Left lung (tissue), 10 donors: ENCODE measurements around the gene PSME3IP1. TPM values are rescaled to one million over a fixed set of nuclear protein-coding genes. Genes with fewer than 3 reads are reported as not detected.

ENCODE experiments used
- ATAC-seq: fragments of 200-7000 bp; cut with Tn5 transposase; one replicate; pipeline ENCODE4 v1.9.1; 2020; ENCODE audit warnings: moderate library complexity
- DNase-seq, 4 donors: peaks; one replicate each; pipeline ENCODE4 v3.0.0-alpha.2; 2013 to 2020
- H3K27ac ChIP-seq, 2 donors: fragments of 200-600 bp; sonication (generic) in 1 of 2; one replicate each; pipeline versions ENCODE4 v1.5.0 to v1.8.0; 2020 to 2021
- H3K27me3 ChIP-seq, 2 donors: fragments of 200-600 bp; sonication (generic) in 1 of 2; one replicate each; pipeline versions ENCODE4 v1.5.0 to v1.8.0; 2020 to 2021
- H3K36me3 ChIP-seq, 2 donors: fragments of 200-600 bp; sonication (generic) in 1 of 2; one replicate each; pipeline versions ENCODE4 v1.5.0 to v1.8.0; 2020 to 2021
- H3K4me1 ChIP-seq, 2 donors: fragments of 200-600 bp; one replicate each; pipeline ENCODE4 v1.8.0; 2021
- H3K4me3 ChIP-seq, 2 donors: fragments of 200-600 bp; sonication (generic) in 1 of 2; one replicate each; pipeline versions ENCODE4 v1.5.0 to v1.8.0; 2020 to 2021; ENCODE audit warnings: mild to moderate bottlenecking in 1 of 2
- H3K9me3 ChIP-seq, 2 donors: fragments of 200-600 bp; sonication (generic) in 1 of 2; one replicate each; pipeline versions ENCODE4 v1.5.0 to v1.8.0; 2020 to 2021
- intact Hi-C, 2 donors: fragments of 100-400 bp; cut with DNase I; formaldehyde crosslinking; loops; one replicate each; pipeline versions ENCODE4 v1.11.2 to v1.14.2; 2022
- polyA plus RNA-seq, 6 donors: library from polyadenylated mRNA; unstranded; fragments of 120-200 nt; gene quantifications; one replicate each; pipeline ENCODE4 v1.2.1, GENCODE V29; 2013; ENCODE audit not compliant: insufficient read length in 6 of 6
- total RNA-seq, 2 donors: library from RNA; stranded (reverse); fragmentation: NEBNext Ultra II Directional; extraction: Animal tissue kit (Norgen Biotek cat#: 25700); gene quantifications; one replicate each; pipeline ENCODE4 v1.2.1, GENCODE V29; 2021
- TF ChIP-seq, protein P1 (sequence below), 2 donors: fragments of 200-600 bp; sonication (generic) in 1 of 2; IDR thresholded peaks; one replicate each; pipeline versions ENCODE4 v1.5.0 to v1.8.0; 2021; ENCODE audit warnings: antibody characterized with exemption in 2 of 2
- donor health status: DM: no; HTN: yes; CAD: no.
- donor health status: DM: no; HTN: no; CAD: no.

The PSME3IP1 gene
- total and polyA plus RNA-seq, 8 donors = 53.1 to 123 (median 104) TPM

DNA sequence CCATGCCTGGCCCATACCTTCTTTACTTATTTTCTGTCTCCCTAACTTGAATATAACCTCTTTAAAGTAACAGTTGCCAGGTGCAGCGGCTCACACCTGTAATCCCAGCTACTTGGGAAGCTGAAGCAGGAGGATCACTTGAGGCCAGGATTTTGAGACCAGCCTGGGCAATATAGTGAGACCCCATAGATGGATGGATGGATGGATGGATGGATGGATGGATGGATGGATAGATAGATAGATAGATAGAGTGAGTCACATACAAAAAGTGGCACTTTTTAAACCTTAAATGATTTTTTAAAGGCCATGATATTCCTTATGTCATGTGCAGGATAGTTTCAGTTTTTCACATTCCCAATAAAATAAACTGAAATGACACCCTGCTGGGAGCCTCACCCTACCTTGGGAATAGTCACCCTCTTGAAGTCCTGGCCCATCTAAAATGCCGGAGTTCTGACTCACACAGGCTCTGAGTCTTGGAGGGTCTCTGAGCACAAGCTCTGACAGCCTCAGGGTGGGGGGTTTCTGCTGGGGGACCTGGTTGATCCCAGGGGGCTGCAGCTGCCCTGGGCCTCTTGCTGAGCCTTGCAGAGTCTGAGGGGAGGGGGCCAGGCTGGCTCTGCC lies 67.3 kb downstream of the PSME3IP1 start:
- peaks cover 0 to 95% of the 10 kb centered on the region in 2 donors for H3K36me3 ChIP-seq
- intact Hi-C loops = no loop called here

DNA sequence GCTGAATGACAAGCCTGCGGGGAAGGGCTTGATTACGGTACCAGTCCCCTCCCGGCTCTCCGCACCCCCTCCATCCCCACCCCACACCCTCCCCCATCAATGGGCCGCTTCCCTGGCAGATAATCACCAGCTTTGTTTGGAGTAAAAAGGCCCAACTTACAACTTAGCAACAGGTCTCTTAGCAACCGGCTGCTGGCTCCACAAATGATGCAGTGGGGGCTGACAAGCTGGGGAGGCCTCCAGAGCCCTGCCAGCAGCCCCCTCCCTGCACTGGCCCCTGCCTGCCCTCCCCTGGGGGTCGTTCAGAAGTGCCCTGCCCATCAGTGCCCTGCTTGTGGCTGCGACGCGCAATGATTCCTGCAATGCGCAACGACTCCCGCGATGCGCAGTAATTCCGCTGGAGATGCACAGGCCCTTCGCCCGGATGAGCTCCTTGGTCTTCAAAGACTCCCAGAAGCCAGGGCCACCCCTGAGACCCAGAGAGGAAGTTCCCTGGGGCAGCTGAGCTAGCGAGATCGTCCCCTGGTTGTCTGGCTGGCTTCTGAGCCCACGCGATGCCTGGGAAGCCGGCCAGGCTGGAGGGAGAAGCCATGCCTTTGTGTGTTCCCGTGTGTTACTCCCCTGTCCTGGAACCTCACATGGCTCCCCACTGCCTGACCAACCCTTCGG lies 70.2 kb downstream of the PSME3IP1 start:
- Histone ChIP-seq H3K4me1 (peaks cover 0 to 35% of the 10 kb centered on the region in 2 donors), H3K27me3 (no peaks in the 10 kb centered on the region), H3K27ac (peak overlapping the region; percentile 13 to 34), H3K36me3 (peaks cover 0 to 74% of the 10 kb centered on the region in 2 donors), H3K4me3 (no peak overlapping the region), H3K9me3 (no peaks in the 10 kb centered on the region)
- ATAC-seq (peak; percentile 43), DNase-seq (peak in 2 of 4 donors; percentile 61 to 90)
- intact Hi-C loops = no loop called here
- TF ChIP-seq, protein P1, sequence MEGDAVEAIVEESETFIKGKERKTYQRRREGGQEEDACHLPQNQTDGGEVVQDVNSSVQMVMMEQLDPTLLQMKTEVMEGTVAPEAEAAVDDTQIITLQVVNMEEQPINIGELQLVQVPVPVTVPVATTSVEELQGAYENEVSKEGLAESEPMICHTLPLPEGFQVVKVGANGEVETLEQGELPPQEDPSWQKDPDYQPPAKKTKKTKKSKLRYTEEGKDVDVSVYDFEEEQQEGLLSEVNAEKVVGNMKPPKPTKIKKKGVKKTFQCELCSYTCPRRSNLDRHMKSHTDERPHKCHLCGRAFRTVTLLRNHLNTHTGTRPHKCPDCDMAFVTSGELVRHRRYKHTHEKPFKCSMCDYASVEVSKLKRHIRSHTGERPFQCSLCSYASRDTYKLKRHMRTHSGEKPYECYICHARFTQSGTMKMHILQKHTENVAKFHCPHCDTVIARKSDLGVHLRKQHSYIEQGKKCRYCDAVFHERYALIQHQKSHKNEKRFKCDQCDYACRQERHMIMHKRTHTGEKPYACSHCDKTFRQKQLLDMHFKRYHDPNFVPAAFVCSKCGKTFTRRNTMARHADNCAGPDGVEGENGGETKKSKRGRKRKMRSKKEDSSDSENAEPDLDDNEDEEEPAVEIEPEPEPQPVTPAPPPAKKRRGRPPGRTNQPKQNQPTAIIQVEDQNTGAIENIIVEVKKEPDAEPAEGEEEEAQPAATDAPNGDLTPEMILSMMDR (IDR thresholded peaks at IDR 0.05) = no peak

More for the DNA sequence above, 67.3 kb downstream of the PSME3IP1 start:
- Histone ChIP-seq H3K4me3 (no peak overlapping the region), H3K27me3 (no peaks in the 10 kb centered on the region), H3K27ac (no peak overlapping the region), H3K9me3 (no peaks in the 10 kb centered on the region), H3K4me1 (peaks cover 0 to 22% of the 10 kb centered on the region in 2 donors)
- DNase-seq (no peak), ATAC-seq (no peak)
- TF ChIP-seq, protein P1 (IDR thresholded peaks at IDR 0.05) = no peak

DNA sequence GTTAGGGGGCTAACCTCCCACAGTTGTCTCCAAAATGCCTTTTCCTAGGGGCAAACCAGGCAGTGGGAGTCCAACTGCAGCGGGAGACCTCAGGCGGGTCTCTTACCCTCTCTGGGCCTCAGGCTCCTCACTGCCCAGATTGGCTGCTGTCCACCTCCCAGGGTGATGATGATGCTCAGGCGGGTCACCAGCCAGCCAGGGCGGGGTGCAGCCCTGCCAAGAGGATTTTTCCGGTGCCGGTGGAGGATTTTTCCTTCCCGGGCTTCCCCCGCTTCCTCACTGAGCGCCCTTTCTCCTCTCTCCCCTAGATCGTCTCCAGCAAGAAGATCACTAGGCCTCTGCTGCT lies 70.7 kb downstream of the PSME3IP1 start:
- TF ChIP-seq, protein P1 (IDR thresholded peaks at IDR 0.05) = no peak
- intact Hi-C loops = no loop called here

DNA sequence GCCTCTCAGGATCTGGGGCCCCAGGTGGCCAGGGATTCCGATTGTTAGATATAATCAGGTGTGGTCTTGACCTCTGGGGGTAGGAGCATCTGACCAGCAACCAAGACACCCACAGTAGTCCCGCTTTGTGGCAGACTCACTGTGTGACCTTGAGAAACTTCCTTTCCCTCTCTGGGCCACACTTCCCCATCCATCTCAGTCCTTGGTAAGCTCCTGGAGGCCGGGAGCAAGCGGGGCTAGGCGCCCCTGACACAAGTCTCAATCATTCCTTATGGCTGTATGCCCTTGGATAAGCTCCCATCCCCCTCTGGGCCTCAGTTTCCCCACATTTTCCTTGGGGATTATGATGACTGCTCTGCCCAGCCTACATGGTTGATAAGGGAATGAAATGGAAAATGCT lies 72.2 kb downstream of the PSME3IP1 start:
- intact Hi-C loops = no loop called here
- no peak for DNase-seq
- TF ChIP-seq, protein P1 (IDR thresholded peaks at IDR 0.05) = no peak
- Histone ChIP-seq H3K36me3 (peaks cover 0 to 56% of the 10 kb centered on the region in 2 donors), H3K27me3 (no peaks in the 10 kb centered on the region), H3K27ac (no peak overlapping the region), H3K4me3 (no peak overlapping the region), H3K9me3 (no peaks in the 10 kb centered on the region), H3K4me1 (peaks cover 0 to 39% of the 10 kb centered on the region in 2 donors)
- ATAC-seq = no peak

More for the DNA sequence above, 70.7 kb downstream of the PSME3IP1 start:
- Histone ChIP-seq H3K4me1 (peaks cover 0 to 39% of the 10 kb centered on the region in 2 donors), H3K9me3 (no peaks in the 10 kb centered on the region), H3K27me3 (no peaks in the 10 kb centered on the region), H3K4me3 (no peak overlapping the region), H3K27ac (peak overlapping the region in 1 of 2 donors; percentile 34), H3K36me3 (peaks cover 0 to 70% of the 10 kb centered on the region in 2 donors)
- no peak for DNase-seq
- no peak for ATAC-seq

DNA sequence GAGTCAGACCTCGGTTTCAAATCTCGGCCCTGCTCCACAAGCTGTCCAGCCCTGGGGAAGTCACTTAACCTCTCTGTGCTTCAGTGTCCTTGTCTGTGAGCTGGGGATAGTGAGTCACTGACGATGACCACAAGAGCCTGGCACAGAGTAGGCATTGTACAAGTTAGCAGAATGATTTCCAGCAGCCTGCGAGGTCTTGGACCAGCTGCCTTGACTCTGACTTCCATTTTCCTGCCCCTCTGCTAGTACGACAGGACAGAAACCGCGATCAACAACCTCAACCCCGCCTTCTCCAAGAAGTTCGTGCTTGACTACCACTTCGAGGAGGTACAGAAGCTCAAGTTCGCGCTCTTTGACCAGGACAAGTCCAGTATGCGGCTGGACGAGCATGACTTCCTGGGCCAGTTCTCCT lies 72.8 kb downstream of the PSME3IP1 start:
- TF ChIP-seq, protein P1 (IDR thresholded peaks at IDR 0.05) = no peak
- H3K9me3 ChIP-seq = no peaks in the 10 kb centered on the region
- H3K36me3 ChIP-seq = peaks cover 0 to 51% of the 10 kb centered on the region in 2 donors
- DNase-seq (no peak), ATAC-seq (no peak)
- peak overlapping the region in 1 of 2 donors; percentile 18 for H3K27ac ChIP-seq
- intact Hi-C loops = no loop called here
- no peak overlapping the region for H3K4me3 ChIP-seq
- H3K4me1 ChIP-seq = peaks cover 0 to 39% of the 10 kb centered on the region in 2 donors
- no peaks in the 10 kb centered on the region for H3K27me3 ChIP-seq
